Stomach (tissue), 9 donors: Measurements from ENCODE around the gene NHS. TPM values are rescaled to one million over a fixed set of nuclear protein-coding genes. Genes with fewer than 3 reads are reported as not detected.

Experiments
- DNase-seq, 2 donors: peaks; one replicate each; pipeline versions ENCODE4 v3.0.0 to v3.0.0-alpha.2; 2013 to 2019
- H3K27ac ChIP-seq, 5 donors: fragments of 200-600 bp in 4 of 5; sonication (generic) in 4 of 5; one replicate each; pipeline ENCODE4 v1.5.1; 2013 to 2019; ENCODE audit warnings: mild to moderate bottlenecking in 1 of 5, moderate library complexity in 1 of 5
- H3K27me3 ChIP-seq, 3 donors: fragments of 200-600 bp; sonication (generic); one replicate each; pipeline ENCODE4 v1.5.1; 2017 to 2019; ENCODE audit warnings: mixed run types in 1 of 3
- H3K36me3 ChIP-seq, 4 donors: fragments of 200-600 bp; sonication (generic); 1 replicate in 3 of 4; 2 replicates in 1 of 4; pipeline ENCODE4 v1.5.1; 2016 to 2019
- H3K4me1 ChIP-seq, 4 donors: fragments of 200-600 bp; sonication (generic); one replicate each; pipeline ENCODE4 v1.5.1; 2016 to 2019
- H3K4me3 ChIP-seq, 4 donors: fragments of 200-600 bp; sonication (generic) in 3 of 4; one replicate each; pipeline ENCODE4 v1.5.1; 2016 to 2019; ENCODE audit warnings: mild to moderate bottlenecking in 1 of 4
- H3K9me3 ChIP-seq, 4 donors: fragments of 200-600 bp; sonication (generic); one replicate each; pipeline ENCODE4 v1.5.1; 2016 to 2019
- EP300 ChIP-seq: sonication (generic); formaldehyde crosslinking; IDR thresholded peaks from one replicate; pipeline ENCODE4 v1.6.1; 2017; ENCODE audit warnings: antibody characterized with exemption
- POLR2A ChIP-seq, 4 donors: fragments of 450-650 bp; IDR thresholded peaks; one replicate each; pipeline ENCODE4 v1.6.1; 2016; ENCODE audit warnings: antibody characterized with exemption in 4 of 4, control low read depth in 2 of 4, mild to moderate bottlenecking in 1 of 4, moderate library complexity in 1 of 4
- POLR2AphosphoS5 ChIP-seq, 3 donors: sonication (generic); formaldehyde crosslinking; IDR thresholded peaks; one replicate each; pipeline ENCODE4 v1.6.1; 2016; ENCODE audit warnings: antibody characterized with exemption in 3 of 3
- WGBS, 5 donors: extraction: QIAGEN DNeasy Blood & Tissue Kit in 3 of 5; methylation state at CpG; one replicate each; pipeline versions ENCODE4 v1.1.5 to v1.1.7; 2013 to 2018; 5-methylcytosine and 5-hydroxymethylcytosine counted together
- intact Hi-C: fragments of 100-400 bp; cut with DNase I; formaldehyde crosslinking; loops from one replicate; pipeline ENCODE4 v1.15.1; 2023; ENCODE audit warnings: low total_unique reads
- polyA plus RNA-seq, 3 donors: library from polyadenylated mRNA; stranded (reverse); fragments of 200-250 nt; gene quantifications; one replicate each; pipeline ENCODE4 v1.2.3, GENCODE V29; 2013
- total RNA-seq, 5 donors: library from RNA; depleted of rRNA; stranded (reverse); fragments of >200 nt; gene quantifications; one replicate each; pipeline versions ENCODE4 v1.1.0 to v1.2.3, GENCODE V29; 2014 to 2016
- TF ChIP-seq, protein P1 (sequence below), 7 experiments: fragments of 450-650 bp in 4 of 7; fragments of 200-600 bp in 3 of 7; sonication (generic) in 3 of 7; IDR thresholded peaks; one replicate each; pipeline ENCODE4 v1.5.1; 2016 to 2019; ENCODE audit warnings: antibody characterized with exemption in 7 of 7, control low read depth in 2 of 7, mild to moderate bottlenecking in 1 of 7
- donor health status: healthy with polysubstance abuse.
- donor health status: Bipolar disorder and iron deficiency.
- donor health status: healthy.

NHS gene
- total and polyA plus RNA-seq, 8 donors = 1.00 to 7.5 (median 4.3) TPM

DNA sequence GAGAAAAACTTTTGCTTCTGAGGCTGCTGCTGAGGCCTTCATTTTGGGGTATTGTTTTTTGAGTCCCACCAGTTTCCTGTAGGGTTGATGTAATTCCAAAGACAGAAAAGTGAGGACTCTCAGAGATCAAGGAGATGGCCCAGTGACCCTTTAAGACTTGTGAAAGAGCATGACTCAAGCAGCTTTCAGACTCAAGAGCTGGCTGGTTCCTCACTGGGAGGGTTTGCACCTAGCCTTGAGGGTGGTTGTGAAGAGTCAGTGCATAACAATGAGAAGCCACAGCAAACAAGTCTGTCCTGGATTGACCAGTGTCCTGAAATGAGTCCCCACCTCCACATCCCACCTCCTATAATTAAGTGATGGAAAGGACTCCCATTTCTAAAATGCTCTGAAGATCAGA, 89.2 kb downstream of the NHS start:
- TF ChIP-seq POLR2A (IDR thresholded peaks at IDR 0.05) = no peak
- TF ChIP-seq EP300 = no peak
- no peak for TF ChIP-seq POLR2AphosphoS5 (IDR thresholded peaks at IDR 0.05)
- TF ChIP-seq, protein P1, sequence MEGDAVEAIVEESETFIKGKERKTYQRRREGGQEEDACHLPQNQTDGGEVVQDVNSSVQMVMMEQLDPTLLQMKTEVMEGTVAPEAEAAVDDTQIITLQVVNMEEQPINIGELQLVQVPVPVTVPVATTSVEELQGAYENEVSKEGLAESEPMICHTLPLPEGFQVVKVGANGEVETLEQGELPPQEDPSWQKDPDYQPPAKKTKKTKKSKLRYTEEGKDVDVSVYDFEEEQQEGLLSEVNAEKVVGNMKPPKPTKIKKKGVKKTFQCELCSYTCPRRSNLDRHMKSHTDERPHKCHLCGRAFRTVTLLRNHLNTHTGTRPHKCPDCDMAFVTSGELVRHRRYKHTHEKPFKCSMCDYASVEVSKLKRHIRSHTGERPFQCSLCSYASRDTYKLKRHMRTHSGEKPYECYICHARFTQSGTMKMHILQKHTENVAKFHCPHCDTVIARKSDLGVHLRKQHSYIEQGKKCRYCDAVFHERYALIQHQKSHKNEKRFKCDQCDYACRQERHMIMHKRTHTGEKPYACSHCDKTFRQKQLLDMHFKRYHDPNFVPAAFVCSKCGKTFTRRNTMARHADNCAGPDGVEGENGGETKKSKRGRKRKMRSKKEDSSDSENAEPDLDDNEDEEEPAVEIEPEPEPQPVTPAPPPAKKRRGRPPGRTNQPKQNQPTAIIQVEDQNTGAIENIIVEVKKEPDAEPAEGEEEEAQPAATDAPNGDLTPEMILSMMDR (IDR thresholded peaks at IDR 0.05) = no peak
- no peak for DNase-seq
- Histone ChIP-seq H3K4me1 (no peaks in the 10 kb centered on the region), H3K9me3 (no peaks in the 10 kb centered on the region), H3K4me3 (no peak overlapping the region), H3K27me3 (no peaks in the 10 kb centered on the region), H3K27ac (no peak overlapping the region), H3K36me3 (no peaks in the 10 kb centered on the region)
- intact Hi-C loops = no loop called here

DNA sequence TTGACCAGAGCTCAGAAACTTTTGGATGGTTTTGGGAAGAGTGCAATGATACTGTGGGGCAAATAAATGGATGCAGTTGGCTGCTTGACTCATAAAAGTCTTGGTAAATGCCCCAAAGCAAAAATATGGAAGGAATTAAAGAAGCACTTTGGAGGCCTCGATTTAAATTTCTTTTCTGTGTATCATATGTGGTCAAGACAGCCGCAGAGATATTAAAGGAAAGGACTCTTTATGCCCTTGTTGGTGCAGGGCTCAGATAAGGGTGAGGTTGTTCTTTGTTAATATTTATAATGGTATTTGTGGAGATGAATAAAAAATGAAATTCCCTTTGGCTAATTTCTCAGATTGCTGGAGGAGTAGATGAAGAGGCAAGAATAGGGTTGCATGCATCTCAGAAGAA, 90.2 kb downstream of the NHS start:
- 71 to 97% (median 89%) methylated on average over 2 of the region's 2 CpGs for WGBS, 5 donors

DNA sequence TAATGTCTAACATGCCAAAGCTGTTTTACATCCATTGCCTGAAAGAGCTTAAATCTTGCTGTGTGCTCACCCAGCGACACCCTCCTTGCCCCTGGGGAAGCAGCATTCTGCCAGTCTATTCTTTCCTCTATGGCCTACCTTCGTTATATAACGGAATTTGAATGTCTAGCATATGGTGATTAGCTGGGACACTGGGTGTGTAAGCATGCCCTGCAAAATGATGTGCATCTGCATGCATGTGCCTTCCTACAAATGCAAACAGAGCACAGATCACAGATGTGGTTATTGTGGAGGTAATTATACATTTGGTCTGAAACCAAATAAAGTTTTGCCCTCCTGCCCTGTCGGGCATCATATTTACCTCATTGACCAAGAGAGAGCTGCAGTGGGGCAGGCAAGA, 90.8 kb downstream of the NHS start:
- Histone ChIP-seq H3K9me3 (no peaks in the 10 kb centered on the region), H3K4me3 (no peak overlapping the region), H3K4me1 (no peaks in the 10 kb centered on the region), H3K27ac (no peak overlapping the region), H3K36me3 (no peaks in the 10 kb centered on the region), H3K27me3 (peaks cover 0 to 4% (median 0%) of the 10 kb centered on the region in 3 donors)
- WGBS, 5 donors = 79 to 98% (median 88%) methylated on average over 4 of the region's 4 CpGs
- TF ChIP-seq POLR2AphosphoS5 (IDR thresholded peaks at IDR 0.05) = no peak
- TF ChIP-seq POLR2A (IDR thresholded peaks at IDR 0.05) = no peak
- no peak for TF ChIP-seq EP300
- intact Hi-C loops = no loop called here
- DNase-seq = no peak

More for the DNA sequence above, 90.2 kb downstream of the NHS start:
- Histone ChIP-seq H3K4me1 (no peaks in the 10 kb centered on the region), H3K9me3 (no peaks in the 10 kb centered on the region), H3K4me3 (no peak overlapping the region), H3K27ac (no peak overlapping the region), H3K36me3 (no peaks in the 10 kb centered on the region), H3K27me3 (peaks cover 0 to 4% (median 0%) of the 10 kb centered on the region in 3 donors)
- TF ChIP-seq POLR2A (IDR thresholded peaks at IDR 0.05) (no peak), POLR2AphosphoS5 (IDR thresholded peaks at IDR 0.05) (no peak), EP300 (no peak)
- TF ChIP-seq, protein P1 (IDR thresholded peaks at IDR 0.05) = no peak
- intact Hi-C loops = no loop called here
- no peak for DNase-seq

DNA sequence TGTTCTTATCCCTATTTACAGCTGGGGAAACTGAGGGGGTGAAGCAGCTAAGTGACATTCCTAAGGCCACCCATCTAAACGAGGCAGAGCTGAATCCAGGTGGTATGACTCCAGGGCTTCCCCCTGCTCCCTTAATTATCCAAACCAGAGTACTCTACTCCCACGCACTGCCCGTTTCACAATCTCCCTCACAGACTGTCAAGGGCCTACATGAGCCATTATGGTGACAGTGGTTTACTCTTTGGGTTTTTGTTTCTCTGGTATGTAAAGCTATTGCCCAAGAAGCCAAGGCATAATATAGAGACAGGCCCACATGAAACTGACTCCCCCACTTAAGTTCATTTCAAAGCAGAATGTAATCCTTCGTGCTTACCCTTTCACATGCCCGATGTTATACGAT, 95.1 kb downstream of the NHS start:
- H3K27me3 ChIP-seq = peaks cover 0 to 4% (median 0%) of the 10 kb centered on the region in 3 donors
- no peaks in the 10 kb centered on the region for H3K9me3 ChIP-seq
- H3K36me3 ChIP-seq = no peaks in the 10 kb centered on the region
- no peak for DNase-seq
- intact Hi-C loops = no loop called here
- H3K4me1 ChIP-seq = peaks cover 0 to 4% (median 0%) of the 10 kb centered on the region in 4 donors
- 82 to 100% (median 85%) methylated on average over 4 to 6 of the region's 6 CpGs for WGBS, 5 donors
- TF ChIP-seq, protein P1 (IDR thresholded peaks at IDR 0.05) = no peak
- no peak for TF ChIP-seq POLR2AphosphoS5 (IDR thresholded peaks at IDR 0.05)
- H3K27ac ChIP-seq = no peak overlapping the region
- no peak overlapping the region for H3K4me3 ChIP-seq

DNA sequence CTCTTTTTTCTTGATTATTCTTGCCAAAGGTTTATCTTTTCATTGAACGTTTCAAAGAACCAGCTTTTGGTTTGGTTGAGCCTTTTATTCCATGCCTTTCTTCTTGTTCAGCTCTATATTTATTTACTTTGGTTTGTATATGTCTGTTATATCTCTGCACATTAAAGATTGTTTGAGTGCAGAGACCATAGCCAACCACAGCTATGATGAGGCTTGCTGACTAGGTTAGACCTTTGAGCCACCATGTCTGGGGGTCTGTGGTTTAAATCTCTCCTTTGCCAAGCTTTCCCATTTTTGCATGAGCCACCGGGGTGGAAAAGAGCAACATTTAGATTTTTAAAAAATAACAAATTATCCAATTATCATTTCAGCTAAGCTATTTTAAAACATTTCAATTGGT, 96.1 kb downstream of the NHS start:
- H3K9me3 ChIP-seq = no peaks in the 10 kb centered on the region
- DNase-seq = no peak
- H3K4me3 ChIP-seq = no peak overlapping the region
- WGBS, 5 donors = 46 to 70% (median 50%) methylated on average over 2 of the region's 2 CpGs
- intact Hi-C loops = no loop called here
- peaks cover 0 to 4% (median 0%) of the 10 kb centered on the region in 3 donors for H3K27me3 ChIP-seq
- no peak for TF ChIP-seq POLR2AphosphoS5 (IDR thresholded peaks at IDR 0.05)
- TF ChIP-seq POLR2A (IDR thresholded peaks at IDR 0.05) = no peak
- no peak for TF ChIP-seq EP300
- TF ChIP-seq, protein P1 (IDR thresholded peaks at IDR 0.05) = no peak
- H3K27ac ChIP-seq = no peak overlapping the region
- no peaks in the 10 kb centered on the region for H3K36me3 ChIP-seq
- peaks cover 0 to 4% (median 0%) of the 10 kb centered on the region in 4 donors for H3K4me1 ChIP-seq
